A673 (cell line): ENCODE data around the gene GOLGA3. TPM values are rescaled to one million over a fixed set of nuclear protein-coding genes. Genes with fewer than 3 reads are reported as not detected.

ENCODE experiments used
- BruUV-seq: library from RNA; stranded (reverse); fragments of 400-500 nt; replicated peaks from 2 replicates; lab custom pipeline; 2021; lab: Mats Ljungman, UMichigan
- CTCF ChIA-PET: fragments of 300-600 bp; sonication (Branson Sonifier 250); formaldehyde crosslinking; loops from one replicate; lab custom pipeline; 2022; ENCODE audit warnings: antibody characterized with exemption; lab: Charles Lee
- POLR2A ChIA-PET: fragments of 300-600 bp; sonication (Branson Sonifier 250); formaldehyde crosslinking; loops from one replicate; lab custom pipeline; 2022; ENCODE audit warnings: antibody characterized with exemption; ENCODE audit not compliant: low non-redundant PET; lab: Charles Lee
- DNase-seq: peaks from one replicate; pipeline ENCODE4 v3.0.0-alpha.2; 2015; ENCODE audit warnings: low spot score
- H3K27ac ChIP-seq: fragments of 200-600 bp; sonication (generic); 2 replicates; pipeline ENCODE4 v1.5.1; 2016; ENCODE audit warnings: mixed run types, low read depth, mild to moderate bottlenecking, mixed read lengths, antibody characterized with exemption, low read length; ENCODE audit not compliant: poor library complexity, severe bottlenecking
- H3K27me3 ChIP-seq: fragments of 200-600 bp; sonication (generic); replicated peaks from 2 replicates; pipeline ENCODE4 v1.6.1; 2017; ENCODE audit warnings: mixed run types, low read depth, mild to moderate bottlenecking, mixed read lengths, antibody characterized with exemption, low read length; ENCODE audit not compliant: insufficient read depth, poor library complexity
- H3K36me3 ChIP-seq: fragments of 200-600 bp; sonication (generic); 2 replicates; pipeline ENCODE4 v1.6.1; 2016; ENCODE audit warnings: mixed run types, mild to moderate bottlenecking, mixed read lengths, antibody characterized with exemption, low read length; ENCODE audit not compliant: insufficient read depth, poor library complexity, severe bottlenecking
- H3K4me1 ChIP-seq: fragments of 200-600 bp; sonication (generic); 2 replicates; pipeline ENCODE4 v1.6.1; 2017; ENCODE audit warnings: mixed run types, mild to moderate bottlenecking, mixed read lengths, antibody characterized with exemption, low read length; ENCODE audit not compliant: insufficient read depth, poor library complexity, severe bottlenecking
- H3K4me3 ChIP-seq: fragments of 200-600 bp; sonication (generic); 2 replicates; pipeline ENCODE4 v1.5.1; 2016; ENCODE audit warnings: low read depth, mixed run types, mild to moderate bottlenecking, mixed read lengths, low read length; ENCODE audit not compliant: poor library complexity, severe bottlenecking
- H3K9me3 ChIP-seq: fragments of 200-600 bp; sonication (generic); 2 replicates; pipeline ENCODE4 v1.6.1; 2016; ENCODE audit warnings: mixed run types, low read depth, mild to moderate bottlenecking, mixed read lengths, antibody characterized with exemption, low read length; ENCODE audit not compliant: poor library complexity, severe bottlenecking
- EZH2 ChIP-seq: fragments of 200-600 bp; sonication (generic); IDR thresholded peaks from 2 replicates; pipeline ENCODE4 v1.6.1; 2017; ENCODE audit warnings: borderline replicate concordance, low read depth, mild to moderate bottlenecking, mixed read lengths, antibody characterized with exemption, low read length; ENCODE audit not compliant: poor library complexity, severe bottlenecking
- intact Hi-C: fragments of 100-400 bp; cut with micrococcal nuclease; formaldehyde crosslinking; loops from one replicate; pipeline ENCODE4 v1.10.0; 2022; ENCODE audit not compliant: unreplicated experiment
- total RNA-seq: library from RNA; stranded (reverse); gene quantifications from 2 replicates; pipeline ENCODE4 v1.2.3, GENCODE V29; 2021
- TF ChIP-seq, protein P1 (sequence below): fragments of 300-800, 200-600 bp; sonication (generic); conservative IDR thresholded peaks from 2 replicates; pipeline ENCODE4 v1.5.1; 2017; ENCODE audit warnings: low read depth, mild to moderate bottlenecking, antibody characterized with exemption, low read length, moderate library complexity, mixed read lengths

GOLGA3 gene
- total RNA-seq, 1 experiment from 2014 or later = 58.4 TPM

- Histone ChIP-seq H3K4me3 (no peak overlapping the region), H3K27ac (no peak overlapping the region), H3K4me1 (no peaks in the 10 kb centered on the region), H3K27me3 (no peaks in the 10 kb centered on the region), H3K36me3 (peaks cover 65% of the 10 kb centered on the region), H3K9me3 (no peaks in the 10 kb centered on the region)
- no peak for TF ChIP-seq EZH2
- TF ChIP-seq, protein P1, sequence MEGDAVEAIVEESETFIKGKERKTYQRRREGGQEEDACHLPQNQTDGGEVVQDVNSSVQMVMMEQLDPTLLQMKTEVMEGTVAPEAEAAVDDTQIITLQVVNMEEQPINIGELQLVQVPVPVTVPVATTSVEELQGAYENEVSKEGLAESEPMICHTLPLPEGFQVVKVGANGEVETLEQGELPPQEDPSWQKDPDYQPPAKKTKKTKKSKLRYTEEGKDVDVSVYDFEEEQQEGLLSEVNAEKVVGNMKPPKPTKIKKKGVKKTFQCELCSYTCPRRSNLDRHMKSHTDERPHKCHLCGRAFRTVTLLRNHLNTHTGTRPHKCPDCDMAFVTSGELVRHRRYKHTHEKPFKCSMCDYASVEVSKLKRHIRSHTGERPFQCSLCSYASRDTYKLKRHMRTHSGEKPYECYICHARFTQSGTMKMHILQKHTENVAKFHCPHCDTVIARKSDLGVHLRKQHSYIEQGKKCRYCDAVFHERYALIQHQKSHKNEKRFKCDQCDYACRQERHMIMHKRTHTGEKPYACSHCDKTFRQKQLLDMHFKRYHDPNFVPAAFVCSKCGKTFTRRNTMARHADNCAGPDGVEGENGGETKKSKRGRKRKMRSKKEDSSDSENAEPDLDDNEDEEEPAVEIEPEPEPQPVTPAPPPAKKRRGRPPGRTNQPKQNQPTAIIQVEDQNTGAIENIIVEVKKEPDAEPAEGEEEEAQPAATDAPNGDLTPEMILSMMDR = no peak
- intact Hi-C loops = no loop called here
- BruUV-seq = no TSS peak
- ChIA-PET CTCF (no interaction called here), POLR2A (no interaction called here)
- DNase-seq = no peak
Measured at GRCh38 chr12:132803888-132804287, 24.8 kb downstream of the GOLGA3 start.

DNA sequence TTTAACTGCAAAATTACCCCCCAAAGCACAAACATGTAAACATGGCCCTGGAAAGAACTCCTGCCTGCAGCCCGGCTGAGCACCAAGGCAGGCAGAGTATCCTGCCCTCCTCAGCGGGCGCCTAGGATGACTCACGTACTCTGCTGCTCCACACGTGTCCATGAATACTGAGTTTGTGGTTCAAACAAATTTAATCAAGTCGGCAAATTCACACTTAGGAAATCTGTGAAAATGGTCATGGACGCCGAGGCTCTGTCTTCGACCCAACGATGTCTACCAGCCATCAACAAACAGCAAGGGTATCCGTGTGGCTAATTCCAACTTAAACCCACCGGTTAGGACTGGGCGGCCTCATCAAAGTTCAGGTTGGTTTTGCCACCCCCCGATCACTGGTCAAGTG lies 25.5 kb downstream of the GOLGA3 start:
- intact Hi-C loops = no loop called here
- H3K27ac ChIP-seq = no peak overlapping the region
- ChIA-PET POLR2A (no interaction called here), CTCF (no interaction called here)
- TF ChIP-seq EZH2 = no peak
- TF ChIP-seq, protein P1 = no peak
- H3K9me3 ChIP-seq = no peaks in the 10 kb centered on the region
- DNase-seq = no peak
- H3K4me1 ChIP-seq = no peaks in the 10 kb centered on the region
- peaks cover 62% of the 10 kb centered on the region for H3K36me3 ChIP-seq
- no peaks in the 10 kb centered on the region for H3K27me3 ChIP-seq
- H3K4me3 ChIP-seq = no peak overlapping the region
- no TSS peak for BruUV-seq

- CTCF ChIA-PET = no interaction called here
- Histone ChIP-seq H3K9me3 (no peaks in the 10 kb centered on the region), H3K4me3 (no peak overlapping the region), H3K27ac (no peak overlapping the region), H3K36me3 (peaks cover 60% of the 10 kb centered on the region), H3K4me1 (no peaks in the 10 kb centered on the region), H3K27me3 (no peaks in the 10 kb centered on the region)
- no peak for DNase-seq
- BruUV-seq = no TSS peak
- intact Hi-C loops = no loop called here
- no peak for TF ChIP-seq EZH2
- TF ChIP-seq, protein P1 = no peak
- POLR2A ChIA-PET = no interaction called here
Measured at GRCh38 chr12:132801741-132802140, 26.9 kb downstream of the GOLGA3 start.
